Uterus (tissue), 2 donors: ENCODE results near the gene ADAMTS12.

Experiments used
- CTCF ChIP-seq, 4 experiments: fragments of 200-600 bp in 2 of 4; fragments of 450-650 bp in 2 of 4; sonication (generic) in 2 of 4; IDR thresholded peaks; one replicate each; pipeline ENCODE4 v1.5.1; 2016 to 2019; ENCODE audit warnings: antibody characterized with exemption in 4 of 4, mild to moderate bottlenecking in 2 of 4, moderate library complexity in 1 of 4
- POLR2A ChIP-seq, 2 donors: fragments of 450-650 bp; IDR thresholded peaks; one replicate each; pipeline ENCODE4 v1.6.1; 2016; ENCODE audit warnings: antibody characterized with exemption in 2 of 2, mild to moderate bottlenecking in 1 of 2, moderate library complexity in 1 of 2

GRCh38 chr5:33766023-33766422 lies 125.8 kb downstream of the ADAMTS12 start:
- TF ChIP-seq CTCF (IDR thresholded peaks at IDR 0.05), result no peak
- TF ChIP-seq POLR2A (IDR thresholded peaks at IDR 0.05), result no peak
